K562 (cell line): Measurements from ENCODE around the gene KRT4. TPM values are rescaled to one million over a fixed set of nuclear protein-coding genes. Genes with fewer than 3 reads are reported as not detected.

Source experiments
- AFF4 ChIP-seq: sonication (generic); formaldehyde crosslinking; IDR thresholded peaks from 2 replicates; pipeline ENCODE4 v1.8.0; 2023; ENCODE audit warnings: mild to moderate bottlenecking, missing genetic modification reagents
- CHCHD3 ChIP-seq: fragments of 250-450 bp; sonication (Bioruptor Pico); IDR thresholded peaks from 2 replicates; pipeline ENCODE4 v2.1.2; 2022; ENCODE audit warnings: mild to moderate bottlenecking
- FOXJ2 ChIP-seq: fragments of 200-800 bp; sonication (Bioruptor generic); IDR thresholded peaks from 2 replicates; pipeline ENCODE4 v1.6.1; 2016; ENCODE audit warnings: missing genetic modification characterization, missing compliant biosample characterization
- NCOA2 ChIP-seq, 2 experiments: fragments of 450-650 bp; IDR thresholded peaks; 2 replicates each; pipeline ENCODE4 v1.6.1; 2018; ENCODE audit warnings: mild to moderate bottlenecking in 2 of 2, moderate library complexity in 1 of 2; ENCODE audit not compliant: partially characterized antibody in 2 of 2
- TBP ChIP-seq: optimal IDR thresholded peaks from 2 replicates; pipeline ENCODE3; 2011; ENCODE audit warnings: low read depth, low read length, improper control_type of control experiment
- ZNF239 ChIP-seq: fragments of 250-450 bp; sonication (Bioruptor Pico); IDR thresholded peaks from 2 replicates; pipeline ENCODE4 v1.4.0; 2020; ENCODE audit warnings: mild to moderate bottlenecking
- ZNF561 ChIP-seq: fragments of 450-650 bp; formaldehyde crosslinking; conservative IDR thresholded peaks from 2 replicates; pipeline ENCODE4 v1.4.0; 2020; ENCODE audit warnings: mild to moderate bottlenecking, moderate library complexity
- ZNF785 ChIP-seq: fragments of 250-450 bp; sonication (Bioruptor Pico); IDR thresholded peaks from 2 replicates; pipeline ENCODE4 v1.4.0; 2020; ENCODE audit warnings: mild to moderate bottlenecking
- polyA plus RNA-seq, 8 experiments: library from polyadenylated mRNA; depleted of rRNA in 4 of 8; stranded (reverse) in 5 of 8; unstranded in 3 of 8; fragments of >200 nt; fragmentation: Nextera tagmentation in 2 of 8; fragmentation: Illumina TruSeq in 1 of 8; extraction: Ambion mirVana in 2 of 8; extraction: Trizol in 1 of 8; gene quantifications; 2 replicates each; pipeline versions ENCODE4 v1.2.1 to v1.2.3, GENCODE V29; 2011 to 2014; ENCODE audit warnings: inconsistent platforms in 1 of 8, missing spikeins in 1 of 8
- total RNA-seq, 7 experiments: library from RNA; depleted of rRNA in 6 of 7; stranded (reverse); fragments of >200 nt in 6 of 7; fragmentation: Illumina TruSeq in 2 of 7; extraction: Trizol in 2 of 7; gene quantifications; 2 replicates each; pipeline versions ENCODE4 v1.2.1 to v1.2.3, GENCODE V29; 2011 to 2021; ENCODE audit warnings: low replicate concordance in 1 of 7
- TF ChIP-seq, protein P1 (sequence below): fragments of 450-650 bp; formaldehyde crosslinking; IDR thresholded peaks from 2 replicates; pipeline ENCODE4 v1.4.0; 2020; ENCODE audit warnings: mild to moderate bottlenecking
- TF ChIP-seq, protein P2 (sequence below): fragments of 450-650 bp; formaldehyde crosslinking; IDR thresholded peaks from 2 replicates; pipeline ENCODE4 v1.4.0; 2020; ENCODE audit warnings: mild to moderate bottlenecking, moderate library complexity
- TF ChIP-seq, protein P3 (sequence below): sonication (generic); formaldehyde crosslinking; IDR thresholded peaks from 2 replicates; pipeline ENCODE4 v1.8.0; 2022; ENCODE audit warnings: mild to moderate bottlenecking, missing genetic modification reagents, borderline replicate concordance

KRT4 gene
- total and polyA plus RNA-seq, 9 of the 15 experiments (the other 6 are each of a cell fraction or from before 2014, with no cell fraction given), result not detected

DNA sequence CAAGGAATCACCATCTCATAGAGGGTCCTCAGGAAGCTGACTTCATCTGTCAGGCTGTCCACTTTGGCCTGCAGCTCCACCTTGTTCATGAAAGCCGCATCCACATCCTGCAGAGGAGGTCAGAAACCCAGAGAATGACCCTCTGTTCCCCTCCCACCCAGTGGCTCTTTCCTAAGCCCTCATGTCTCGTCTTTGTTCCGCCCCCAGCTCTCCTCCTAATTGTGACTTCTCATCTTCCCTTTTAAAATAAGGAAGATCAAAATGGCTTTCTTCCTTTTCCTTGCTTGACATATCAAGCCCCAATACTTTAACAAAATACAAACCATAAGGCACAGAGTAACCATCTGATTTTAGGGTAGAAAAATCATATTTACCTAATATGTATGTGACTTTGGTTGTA is 41.1 kb downstream of the KRT4 start (continued):
- TF ChIP-seq FOXJ2 (tag) (no peak), ZNF785 (CRISPR knock-in tag) (no peak), AFF4 (CRISPR knock-in tag) (no peak), ZNF561 (CRISPR knock-in tag) (no peak), CHCHD3 (CRISPR knock-in tag) (no peak), ZNF239 (no peak), TBP (no peak), NCOA2 (IDR thresholded peaks at IDR 0.05; ENCODE audit: partially characterized antibody in 2 of 2) (no peak)
- TF ChIP-seq, protein P1, sequence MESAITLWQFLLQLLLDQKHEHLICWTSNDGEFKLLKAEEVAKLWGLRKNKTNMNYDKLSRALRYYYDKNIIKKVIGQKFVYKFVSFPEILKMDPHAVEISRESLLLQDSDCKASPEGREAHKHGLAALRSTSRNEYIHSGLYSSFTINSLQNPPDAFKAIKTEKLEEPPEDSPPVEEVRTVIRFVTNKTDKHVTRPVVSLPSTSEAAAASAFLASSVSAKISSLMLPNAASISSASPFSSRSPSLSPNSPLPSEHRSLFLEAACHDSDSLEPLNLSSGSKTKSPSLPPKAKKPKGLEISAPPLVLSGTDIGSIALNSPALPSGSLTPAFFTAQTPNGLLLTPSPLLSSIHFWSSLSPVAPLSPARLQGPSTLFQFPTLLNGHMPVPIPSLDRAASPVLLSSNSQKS (CRISPR knock-in tag), result no peak
- TF ChIP-seq, protein P2, sequence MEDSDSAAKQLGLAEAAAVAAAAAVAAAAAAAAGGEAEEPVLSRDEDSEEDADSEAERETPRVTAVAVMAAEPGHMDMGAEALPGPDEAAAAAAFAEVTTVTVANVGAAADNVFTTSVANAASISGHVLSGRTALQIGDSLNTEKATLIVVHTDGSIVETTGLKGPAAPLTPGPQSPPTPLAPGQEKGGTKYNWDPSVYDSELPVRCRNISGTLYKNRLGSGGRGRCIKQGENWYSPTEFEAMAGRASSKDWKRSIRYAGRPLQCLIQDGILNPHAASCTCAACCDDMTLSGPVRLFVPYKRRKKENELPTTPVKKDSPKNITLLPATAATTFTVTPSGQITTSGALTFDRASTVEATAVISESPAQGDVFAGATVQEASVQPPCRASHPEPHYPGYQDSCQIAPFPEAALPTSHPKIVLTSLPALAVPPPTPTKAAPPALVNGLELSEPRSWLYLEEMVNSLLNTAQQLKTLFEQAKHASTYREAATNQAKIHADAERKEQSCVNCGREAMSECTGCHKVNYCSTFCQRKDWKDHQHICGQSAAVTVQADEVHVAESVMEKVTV, result no peak
- TF ChIP-seq, protein P3, sequence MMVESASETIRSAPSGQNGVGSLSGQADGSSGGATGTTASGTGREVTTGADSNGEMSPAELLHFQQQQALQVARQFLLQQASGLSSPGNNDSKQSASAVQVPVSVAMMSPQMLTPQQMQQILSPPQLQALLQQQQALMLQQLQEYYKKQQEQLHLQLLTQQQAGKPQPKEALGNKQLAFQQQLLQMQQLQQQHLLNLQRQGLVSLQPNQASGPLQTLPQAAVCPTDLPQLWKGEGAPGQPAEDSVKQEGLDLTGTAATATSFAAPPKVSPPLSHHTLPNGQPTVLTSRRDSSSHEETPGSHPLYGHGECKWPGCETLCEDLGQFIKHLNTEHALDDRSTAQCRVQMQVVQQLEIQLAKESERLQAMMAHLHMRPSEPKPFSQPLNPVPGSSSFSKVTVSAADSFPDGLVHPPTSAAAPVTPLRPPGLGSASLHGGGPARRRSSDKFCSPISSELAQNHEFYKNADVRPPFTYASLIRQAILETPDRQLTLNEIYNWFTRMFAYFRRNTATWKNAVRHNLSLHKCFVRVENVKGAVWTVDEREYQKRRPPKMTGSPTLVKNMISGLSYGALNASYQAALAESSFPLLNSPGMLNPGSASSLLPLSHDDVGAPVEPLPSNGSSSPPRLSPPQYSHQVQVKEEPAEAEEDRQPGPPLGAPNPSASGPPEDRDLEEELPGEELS (CRISPR knock-in tag), result no peak
